HFFc6 (cell line): Measurements from ENCODE around the gene KRTAP9-1. TPM values are rescaled to one million over a fixed set of nuclear protein-coding genes. Genes with fewer than 3 reads are reported as not detected.

Experiments
- DNase-seq: peaks from one replicate; pipeline ENCODE4 v3.0.0-alpha.2; 2018
- H3K27ac Mint-ChIP-seq: 2 replicates; pipeline ENCODE4 v1.8.0; 2020; ENCODE audit warnings: mild to moderate bottlenecking, mixed read lengths
- H3K27me3 Mint-ChIP-seq: 2 replicates; pipeline ENCODE4 v1.8.0; 2021; ENCODE audit warnings: mild to moderate bottlenecking, moderate library complexity, mixed read lengths; ENCODE audit not compliant: insufficient read depth
- H3K36me3 Mint-ChIP-seq: 2 replicates; pipeline ENCODE4 v1.8.0; 2021; ENCODE audit warnings: low read depth, mixed read lengths
- H3K4me1 Mint-ChIP-seq: 2 replicates; pipeline ENCODE4 v1.8.0; 2020; ENCODE audit warnings: low read depth, mixed read lengths
- H3K4me3 Mint-ChIP-seq: 2 replicates; pipeline ENCODE4 v1.8.0; 2020; ENCODE audit warnings: mild to moderate bottlenecking, moderate library complexity, mixed read lengths
- H3K9me3 Mint-ChIP-seq: 2 replicates; pipeline ENCODE4 v1.8.0; 2020; ENCODE audit warnings: mild to moderate bottlenecking, mixed read lengths
- CTCF ChIP-seq: fragments of 200-600 bp; sonication (generic); IDR thresholded peaks from 2 replicates; pipeline ENCODE4 v1.5.0; 2021; ENCODE audit warnings: antibody characterized with exemption, mild to moderate bottlenecking
- total RNA-seq, 6 experiments: library from RNA; stranded (reverse); fragmentation: NEBNext Ultra II Directional; extraction: Animal tissue kit (Norgen Biotek cat#: 25700); gene quantifications; 2 replicates in 1 of 6; 3 replicates in 5 of 6; pipeline ENCODE4 v1.2.3, GENCODE V29; 2021

Gene KRTAP9-1
- total RNA-seq, 6 experiments from 2014 or later = not detected

GRCh38 chr17:41160648-41161047 is 29.0 kb upstream of the KRTAP9-1 start, which contains the start of gene KRTAP4-4:
Gene KRTAP4-4, minus strand, starts transcription at chr17:41160748. Its CDS starts 57 bp downstream, at chr17:41160691.
- Mint-ChIP-seq H3K36me3 (no peaks in the 10 kb centered on the region), H3K27me3 (peaks cover 3% of the 10 kb centered on the region), H3K27ac (no peak within 1 kb of the TSS), H3K4me3 (no peak within 1 kb of the TSS), H3K4me1 (peaks cover 14% of the 10 kb centered on the region), H3K9me3 (no peaks in the 10 kb centered on the region)
- DNase-seq = no peak
- TF ChIP-seq CTCF = no peak

- H3K27ac Mint-ChIP-seq = no peak overlapping the region
- peak overlapping the region; percentile 12; the same call in 1 of the 2 replicates for H3K4me3 Mint-ChIP-seq
- H3K9me3 Mint-ChIP-seq = no peaks in the 10 kb centered on the region
- peaks cover 12% of the 10 kb centered on the region for H3K4me1 Mint-ChIP-seq
- no peak for TF ChIP-seq CTCF
- H3K36me3 Mint-ChIP-seq = no peaks in the 10 kb centered on the region
- H3K27me3 Mint-ChIP-seq = peaks cover 1% of the 10 kb centered on the region; the same call in 1 of the 2 replicates
- DNase-seq = no peak
Observed at GRCh38 chr17:41163828-41164227, 25.9 kb upstream of the KRTAP9-1 start.

- Mint-ChIP-seq H3K9me3 (no peaks in the 10 kb centered on the region), H3K4me1 (peaks cover 18% of the 10 kb centered on the region), H3K36me3 (no peaks in the 10 kb centered on the region), H3K27ac (no peak overlapping the region), H3K4me3 (no peak overlapping the region), H3K27me3 (no peaks in the 10 kb centered on the region; the same call in 1 of the 2 replicates)
- no peak for TF ChIP-seq CTCF
- DNase-seq = no peak
Observed at GRCh38 chr17:41167561-41167960, 22.1 kb upstream of the KRTAP9-1 start.

GRCh38 chr17:41168121-41168520 is 21.6 kb upstream of the KRTAP9-1 start, which contains the start of gene KRTAP4-3:
Gene KRTAP4-3, minus strand, starts transcription at chr17:41168221. Its CDS starts 49 bp downstream, at chr17:41168172.
- Mint-ChIP-seq H3K4me1 (peaks cover 16% of the 10 kb centered on the region), H3K27ac (no peak within 1 kb of the TSS), H3K4me3 (no peak within 1 kb of the TSS), H3K9me3 (no peaks in the 10 kb centered on the region), H3K27me3 (no peaks in the 10 kb centered on the region; the same call in 1 of the 2 replicates), H3K36me3 (no peaks in the 10 kb centered on the region)
- DNase-seq = no peak
- TF ChIP-seq CTCF = no peak

- H3K4me1 Mint-ChIP-seq = peaks cover 7% of the 10 kb centered on the region; the same call in 1 of the 2 replicates
- no peaks in the 10 kb centered on the region for H3K9me3 Mint-ChIP-seq
- no peaks in the 10 kb centered on the region for H3K36me3 Mint-ChIP-seq
- H3K4me3 Mint-ChIP-seq = no peak overlapping the region
- no peak for TF ChIP-seq CTCF
- H3K27me3 Mint-ChIP-seq = peaks cover 1% of the 10 kb centered on the region; the same call in 1 of the 2 replicates
- no peak for DNase-seq
- H3K27ac Mint-ChIP-seq = no peak overlapping the region
Observed at GRCh38 chr17:41171886-41172285, 17.8 kb upstream of the KRTAP9-1 start.
